ENCODE data around the gene MAP3K3. TPM values are rescaled to one million over a fixed set of nuclear protein-coding genes. Genes with fewer than 3 reads are reported as not detected.

The MAP3K3 gene
- total RNA-seq, 4 donors from 2014 or later, result 14.0 to 38.9 (median 18.4) TPM

GRCh38 chr17:63675231-63675606 lies 53.0 kb downstream of the MAP3K3 start:
- Histone ChIP-seq H3K4me1 (peaks cover 6 to 31% (median 18%) of the 10 kb centered on the region in 3 donors), H3K9me3 (no peaks in the 10 kb centered on the region), H3K27ac (peak overlapping the region; percentile 49 to 75 (median 56)), H3K4me3 (peak overlapping the region in 1 of 4 donors; percentile 12), H3K27me3 (no peaks in the 10 kb centered on the region), H3K36me3 (peaks cover 0 to 75% (median 4%) of the 10 kb centered on the region in 3 donors)
- DNase-seq, result no peak
- WGBS, 2 donors, result 32 to 34% methylated on average over 4 of the region's 4 CpGs
- TF ChIP-seq CTCF (IDR thresholded peaks at IDR 0.05) (no peak), POLR2A (IDR thresholded peaks at IDR 0.05) (no peak)
- intact Hi-C loops (cut with DNase I), result no loop called here

- Histone ChIP-seq H3K4me1 (peaks cover 6 to 31% (median 18%) of the 10 kb centered on the region in 3 donors), H3K27ac (peak overlapping the region; percentile 49 to 75 (median 56)), H3K4me3 (peak overlapping the region in 1 of 4 donors; percentile 12), H3K27me3 (no peaks in the 10 kb centered on the region), H3K9me3 (no peaks in the 10 kb centered on the region), H3K36me3 (peaks cover 0 to 71% (median 4%) of the 10 kb centered on the region in 3 donors)
- intact Hi-C loops (cut with DNase I), result no loop called here
- DNase-seq, result no peak
- WGBS, 2 donors, result 19 to 25% methylated on average over 5 to 6 of the region's 6 CpGs
- TF ChIP-seq CTCF (IDR thresholded peaks at IDR 0.05) (no peak), POLR2A (IDR thresholded peaks at IDR 0.05) (no peak)
Measured at GRCh38 chr17:63675607-63676546, 53.7 kb downstream of the MAP3K3 start.

GRCh38 chr17:63676584-63676983 lies 54.4 kb downstream of the MAP3K3 start:
- H3K4me1 ChIP-seq, result peaks cover 9 to 38% (median 24%) of the 10 kb centered on the region in 3 donors
- no peak for DNase-seq
- intact Hi-C loops (cut with DNase I), result no loop called here
- 69 to 89% methylated on average over 3 of the region's 3 CpGs for WGBS, 2 donors
- H3K4me3 ChIP-seq, result no peak overlapping the region
- TF ChIP-seq CTCF (IDR thresholded peaks at IDR 0.05) (no peak), POLR2A (IDR thresholded peaks at IDR 0.05) (no peak)
- H3K36me3 ChIP-seq, result peaks cover 0 to 71% (median 4%) of the 10 kb centered on the region in 3 donors
- H3K27me3 ChIP-seq, result no peaks in the 10 kb centered on the region
- no peaks in the 10 kb centered on the region for H3K9me3 ChIP-seq
- H3K27ac ChIP-seq, result peak overlapping the region in 2 of 4 donors; percentile 31 to 75

- Histone ChIP-seq H3K27ac (no peak overlapping the region), H3K4me3 (no peak overlapping the region), H3K27me3 (no peaks in the 10 kb centered on the region), H3K36me3 (peaks cover 0 to 76% (median 10%) of the 10 kb centered on the region in 3 donors), H3K9me3 (no peaks in the 10 kb centered on the region), H3K4me1 (peaks cover 11 to 47% (median 25%) of the 10 kb centered on the region in 3 donors)
- no peak for TF ChIP-seq POLR2A (IDR thresholded peaks at IDR 0.05)
- TF ChIP-seq CTCF (IDR thresholded peaks at IDR 0.05), result no peak
- 88 to 97% methylated on average over 5 of the region's 5 CpGs for WGBS, 2 donors
- intact Hi-C loops (cut with DNase I), result no loop called here
- no peak for DNase-seq
Measured at GRCh38 chr17:63679214-63679613, 57.0 kb downstream of the MAP3K3 start.

GRCh38 chr17:63680700-63681099 lies 58.5 kb downstream of the MAP3K3 start:
- Histone ChIP-seq H3K36me3 (peaks cover 0 to 85% (median 10%) of the 10 kb centered on the region in 3 donors), H3K9me3 (no peaks in the 10 kb centered on the region), H3K27me3 (no peaks in the 10 kb centered on the region), H3K4me3 (no peak overlapping the region), H3K4me1 (peaks cover 11 to 47% (median 25%) of the 10 kb centered on the region in 3 donors), H3K27ac (peak overlapping the region in 1 of 4 donors; percentile 8)
- intact Hi-C loops (cut with DNase I), result no loop called here
- no peak for DNase-seq
- no peak for TF ChIP-seq CTCF (IDR thresholded peaks at IDR 0.05)
- TF ChIP-seq POLR2A (IDR thresholded peaks at IDR 0.05), result no peak
- 87 to 100% methylated on average over 1 of the region's 1 CpG for WGBS, 2 donors
